Activated naive CD4-positive, alpha-beta T cell treated with anti-CD3 and anti-CD28 coated beads, Interleukin-2, amount 10 ng/mL, durations not matched to agents 7 days and 5 days (primary cell): Measurements from ENCODE around the gene GH1.
A peak's percentile ranks its signal among the peaks of the same experiment; 100 is the strongest.

Experiments used
- CTCF ChIA-PET: fragments of 350-600 bp; sonication (Branson Sonifier 250); formaldehyde crosslinking; loops from one replicate; lab custom pipeline; 2021; ENCODE audit warnings: antibody characterized with exemption; lab: Charles Lee
- DNase-seq: peaks from one replicate; pipeline ENCODE4 v3.0.0-alpha.2; 2020
- H3K27ac Mint-ChIP-seq: one replicate; pipeline ENCODE4 v1.8.0; 2021; ENCODE audit warnings: mild to moderate bottlenecking, moderate library complexity, mixed read lengths
- H3K27me3 Mint-ChIP-seq: one replicate; pipeline ENCODE4 v1.8.0; 2021; ENCODE audit warnings: mild to moderate bottlenecking, mixed read lengths
- H3K36me3 Mint-ChIP-seq: one replicate; pipeline ENCODE4 v1.8.0; 2021; ENCODE audit warnings: mixed read lengths
- H3K4me1 Mint-ChIP-seq: one replicate; pipeline ENCODE4 v1.8.0; 2021; ENCODE audit warnings: mixed read lengths
- H3K4me3 Mint-ChIP-seq: one replicate; pipeline ENCODE4 v1.8.0; 2021; ENCODE audit warnings: mild to moderate bottlenecking, moderate library complexity, mixed read lengths
- H3K9me3 Mint-ChIP-seq: one replicate; pipeline ENCODE4 v1.8.0; 2021; ENCODE audit warnings: mixed read lengths

Gene GH1

DNA sequence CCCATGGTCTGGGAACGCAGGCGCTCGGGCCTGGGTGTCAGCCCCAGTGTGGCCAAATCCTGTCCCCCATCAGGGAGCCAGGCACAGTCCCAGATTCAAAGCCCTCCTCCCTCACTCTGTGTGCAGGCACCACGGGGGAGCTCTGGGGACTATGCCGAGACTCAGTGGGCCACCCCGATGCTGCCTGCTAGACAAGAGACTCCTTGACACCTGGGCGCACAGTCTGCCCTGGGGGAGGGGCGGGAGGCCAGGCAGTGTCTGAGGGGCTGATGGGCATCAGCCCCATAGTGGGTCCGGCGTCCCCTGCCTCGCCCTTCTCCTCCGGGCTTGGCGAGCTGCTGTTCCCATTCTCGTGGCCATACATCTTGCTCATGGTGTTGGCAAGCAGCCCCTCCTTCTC is 21.9 kb upstream of the GH1 start:
- H3K9me3 Mint-ChIP-seq, result no peaks in the 10 kb centered on the region

DNA sequence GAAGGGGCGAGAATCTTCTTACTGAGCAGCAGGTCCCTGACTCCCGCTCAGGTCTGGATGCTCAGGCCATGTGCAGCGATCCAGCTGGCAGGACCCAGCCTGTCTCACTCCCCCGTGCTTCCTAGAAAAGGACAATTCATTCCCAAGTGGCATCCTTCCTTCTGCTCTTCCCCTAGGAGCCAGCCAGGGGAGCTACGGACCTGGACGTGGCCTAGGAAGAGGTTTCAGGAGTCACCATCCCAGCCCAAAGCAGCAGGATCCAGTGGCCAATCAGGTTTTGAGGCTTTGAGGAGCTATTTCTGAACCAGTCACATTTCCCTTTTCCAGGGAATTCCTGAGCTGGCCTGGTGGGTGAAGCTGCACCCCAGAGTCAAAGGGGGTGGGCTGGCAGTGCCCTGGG is 21.2 kb upstream of the GH1 start:
- Mint-ChIP-seq H3K27me3 (peaks cover 85% of the 10 kb centered on the region), H3K36me3 (no peaks in the 10 kb centered on the region), H3K27ac (no peak overlapping the region), H3K9me3 (no peaks in the 10 kb centered on the region), H3K4me3 (no peak overlapping the region), H3K4me1 (peaks cover 18% of the 10 kb centered on the region)
- DNase-seq, result no peak
- CTCF ChIA-PET, result interaction anchor here (1.0 to 1.8 kb wide), 3 partner anchors 9 to 54 kb away, joined by 3 to 4 read pairs (median 3); no protein-coding TSS in a partner anchor

More for the DNA sequence above, 21.9 kb upstream of the GH1 start:
- H3K4me1 Mint-ChIP-seq, result peaks cover 25% of the 10 kb centered on the region
- H3K4me3 Mint-ChIP-seq, result no peak overlapping the region
- no peak for DNase-seq
- no peaks in the 10 kb centered on the region for H3K36me3 Mint-ChIP-seq
- H3K27ac Mint-ChIP-seq, result no peak overlapping the region
- peaks cover 85% of the 10 kb centered on the region for H3K27me3 Mint-ChIP-seq
- CTCF ChIA-PET, result interaction anchor here (1.0 to 1.8 kb wide), 2 partner anchors 9 to 53 kb away, joined by 3 read pairs; no protein-coding TSS in a partner anchor

DNA sequence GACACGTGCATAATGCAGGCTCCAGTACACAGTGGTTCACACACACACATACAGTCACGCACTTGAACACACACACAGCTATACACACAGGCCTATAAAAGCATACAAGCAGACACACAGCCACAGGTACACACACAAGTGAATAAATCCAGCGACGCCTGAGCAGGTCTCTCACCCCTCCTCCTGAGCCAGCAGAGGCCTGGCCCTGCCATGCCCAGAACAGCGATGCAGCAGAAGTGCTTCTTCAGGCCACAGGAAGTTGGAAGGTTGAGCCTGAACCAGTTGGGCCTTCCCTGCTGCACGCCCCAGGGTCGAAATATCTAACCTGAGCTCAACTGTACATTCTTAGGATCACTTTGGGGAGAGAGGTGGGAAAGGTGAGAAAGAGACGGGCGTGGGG is 20.8 kb upstream of the GH1 start:
- CTCF ChIA-PET, result interaction anchor here (1.0 to 1.8 kb wide), 3 partner anchors 8 to 55 kb away, joined by 3 to 4 read pairs (median 3); no protein-coding TSS in a partner anchor
- Mint-ChIP-seq H3K4me3 (no peak overlapping the region), H3K36me3 (no peaks in the 10 kb centered on the region), H3K27me3 (peaks cover 85% of the 10 kb centered on the region), H3K27ac (no peak overlapping the region), H3K9me3 (no peaks in the 10 kb centered on the region), H3K4me1 (peaks cover 18% of the 10 kb centered on the region)
- DNase-seq, result no peak

DNA sequence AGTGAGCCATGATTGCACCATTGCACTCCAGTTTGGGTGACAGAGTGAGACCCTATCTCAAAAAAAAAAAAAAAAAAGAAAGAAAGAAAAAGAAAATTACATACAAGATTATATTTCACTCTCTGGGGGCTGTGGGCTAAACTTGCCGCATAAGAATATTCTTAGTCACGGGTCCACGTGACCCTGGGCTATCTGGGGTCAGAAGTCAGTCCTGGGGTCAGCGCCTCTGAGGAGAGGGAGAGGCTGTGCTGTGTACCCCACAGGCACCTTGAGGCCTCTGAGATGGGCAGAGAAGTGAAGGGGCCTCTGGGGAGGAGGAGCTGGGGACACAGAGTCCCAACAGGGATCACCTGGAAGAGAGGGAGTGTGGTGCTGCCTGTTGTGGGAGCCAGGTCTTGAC is 19.3 kb upstream of the GH1 start:
- CTCF ChIA-PET, result no interaction called here
- Mint-ChIP-seq H3K36me3 (no peaks in the 10 kb centered on the region), H3K4me1 (peaks cover 23% of the 10 kb centered on the region), H3K27ac (no peak overlapping the region), H3K27me3 (peaks cover 84% of the 10 kb centered on the region), H3K9me3 (no peaks in the 10 kb centered on the region), H3K4me3 (no peak overlapping the region)
- no peak for DNase-seq

DNA sequence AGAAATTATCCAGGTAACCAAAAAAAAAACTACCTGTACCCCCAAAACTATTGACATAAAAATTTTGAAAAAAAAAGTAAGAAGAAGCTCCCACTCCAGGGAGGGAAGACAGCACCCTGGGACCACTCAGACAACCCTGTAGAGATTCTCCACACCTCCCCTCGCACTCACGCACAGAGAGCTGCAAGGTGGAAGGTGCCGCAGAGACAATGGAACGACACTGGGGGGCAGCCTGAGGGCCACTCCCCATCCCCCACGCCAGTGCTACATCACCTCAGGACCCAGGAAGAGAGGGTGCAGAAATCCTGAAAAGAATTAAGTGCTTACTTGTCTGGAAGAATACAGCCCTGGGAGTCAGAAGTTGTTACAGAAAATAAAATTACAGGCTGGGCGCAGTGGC is 18.7 kb upstream of the GH1 start:
- Mint-ChIP-seq H3K9me3 (no peaks in the 10 kb centered on the region), H3K36me3 (no peaks in the 10 kb centered on the region), H3K27me3 (peaks cover 83% of the 10 kb centered on the region), H3K4me1 (peaks cover 28% of the 10 kb centered on the region), H3K4me3 (no peak overlapping the region), H3K27ac (no peak overlapping the region)
- DNase-seq, result no peak
- CTCF ChIA-PET, result interaction anchor here (0.9 kb wide), 1 partner anchor 89 kb away, joined by 3 read pairs; no protein-coding TSS in a partner anchor

DNA sequence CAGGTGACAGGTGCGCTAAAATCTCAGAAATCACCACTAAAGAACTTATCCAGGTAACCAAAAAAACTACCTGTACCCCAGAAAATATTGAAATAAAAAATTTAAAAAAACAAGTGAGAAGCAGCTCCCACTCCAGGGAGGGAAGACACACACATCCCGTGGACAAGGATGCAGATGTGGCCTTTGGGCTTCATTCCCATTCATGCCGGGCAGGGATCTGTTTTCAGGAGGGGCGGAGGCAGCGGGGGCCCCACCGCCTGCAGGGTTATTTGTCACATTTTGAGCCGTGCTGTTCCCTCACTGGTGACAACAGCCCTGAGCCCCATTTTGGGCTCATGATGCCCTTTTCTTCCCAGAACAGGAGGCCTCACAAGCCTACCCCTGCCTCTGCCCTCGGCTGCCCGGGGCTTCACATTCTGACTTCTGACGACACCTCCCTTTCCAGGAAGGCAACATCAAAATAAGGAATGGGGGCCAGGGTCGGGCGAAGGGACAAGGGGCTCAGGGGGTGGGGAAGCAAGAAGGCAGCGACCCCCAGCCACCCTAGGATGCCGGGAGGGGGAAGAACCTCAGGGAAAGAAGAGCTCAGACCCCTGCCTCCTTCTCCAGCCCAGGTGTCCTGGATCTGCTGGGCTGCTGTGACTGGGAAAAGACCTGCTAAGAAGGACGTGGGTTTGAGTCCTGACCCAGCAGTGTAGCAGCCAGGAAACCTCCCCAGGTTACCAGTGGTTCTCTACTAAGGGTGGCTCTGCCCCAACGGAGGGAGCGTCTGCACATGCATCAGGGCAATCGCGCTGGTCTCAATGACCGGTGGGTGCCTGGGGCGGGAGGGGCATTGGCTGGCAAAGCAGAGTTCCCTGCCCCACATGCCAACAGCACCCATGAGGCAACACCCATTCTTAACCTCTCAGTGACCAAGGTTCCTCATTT is 15.8 kb upstream of the GH1 start:
- no peak overlapping the region for H3K4me3 Mint-ChIP-seq
- H3K4me1 Mint-ChIP-seq, result peaks cover 44% of the 10 kb centered on the region
- H3K27me3 Mint-ChIP-seq, result peaks cover 56% of the 10 kb centered on the region
- H3K27ac Mint-ChIP-seq, result no peak overlapping the region
- CTCF ChIA-PET, result interaction anchor here (1.5 to 5.9 kb wide), 4 partner anchors 12 to 91 kb away, joined by 3 to 39 read pairs (median 6); no protein-coding TSS in a partner anchor
- H3K9me3 Mint-ChIP-seq, result no peaks in the 10 kb centered on the region
- DNase-seq, result no peak
- H3K36me3 Mint-ChIP-seq, result peaks cover 7% of the 10 kb centered on the region

DNA sequence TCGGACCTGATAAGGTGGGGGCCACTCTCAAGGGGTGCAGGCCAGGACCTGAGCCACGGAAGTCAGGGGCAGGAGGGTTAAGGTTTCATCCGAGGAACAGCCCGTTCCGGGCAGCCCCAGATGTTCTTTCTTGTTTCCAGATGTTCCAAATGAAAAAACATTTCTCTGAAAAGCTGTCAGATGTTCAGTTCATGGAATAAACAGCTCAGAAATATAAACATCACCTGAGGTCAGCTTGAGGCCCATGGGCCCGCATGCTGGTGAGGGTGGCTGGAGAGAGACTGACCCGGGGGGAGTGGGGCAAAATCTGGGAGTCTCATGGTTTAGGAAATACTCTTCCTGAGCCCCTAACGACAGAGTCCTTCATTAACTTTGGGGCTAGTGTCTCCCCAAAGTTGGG is 15.0 kb upstream of the GH1 start:
- no peak for DNase-seq
- CTCF ChIA-PET, result interaction anchor here (0.7 to 5.9 kb wide), 4 partner anchors 13 to 92 kb away, joined by 3 to 39 read pairs (median 6); no protein-coding TSS in a partner anchor
- Mint-ChIP-seq H3K4me1 (peaks cover 37% of the 10 kb centered on the region), H3K4me3 (no peak overlapping the region), H3K27me3 (peaks cover 52% of the 10 kb centered on the region), H3K9me3 (no peaks in the 10 kb centered on the region), H3K36me3 (peaks cover 11% of the 10 kb centered on the region), H3K27ac (no peak overlapping the region)

DNA sequence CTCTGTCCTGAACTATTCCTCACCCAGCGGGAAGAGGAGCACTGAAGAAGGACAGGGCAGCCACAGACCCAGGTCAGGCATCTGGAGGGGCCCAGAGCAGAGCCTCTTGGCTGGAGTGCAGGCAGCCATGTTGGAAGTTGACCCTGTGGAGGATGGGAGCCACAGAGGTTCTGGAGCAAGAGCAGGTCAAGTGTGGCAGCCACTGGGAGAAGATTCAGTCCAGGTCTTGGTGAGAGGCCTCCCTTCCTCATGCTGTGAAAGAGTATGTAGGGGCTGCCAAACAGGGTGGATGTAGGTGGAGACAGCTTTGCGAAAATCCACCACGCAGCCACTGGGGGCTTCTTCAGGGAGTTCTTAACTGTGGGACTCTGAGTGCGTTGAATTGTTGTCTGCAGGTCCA is 14.1 kb upstream of the GH1 start:
- Mint-ChIP-seq H3K27me3 (peaks cover 43% of the 10 kb centered on the region), H3K9me3 (no peaks in the 10 kb centered on the region), H3K4me3 (peak overlapping the region; percentile 93), H3K27ac (peak overlapping the region; percentile 90), H3K4me1 (peaks cover 32% of the 10 kb centered on the region), H3K36me3 (peaks cover 11% of the 10 kb centered on the region)
- DNase-seq, result no peak
- CTCF ChIA-PET, result interaction anchor here (0.9 to 5.9 kb wide), 9 partner anchors 14 to 349 kb away, joined by 3 to 39 read pairs (median 7); partner anchors contain the start of genes CSHL1 and GH1

DNA sequence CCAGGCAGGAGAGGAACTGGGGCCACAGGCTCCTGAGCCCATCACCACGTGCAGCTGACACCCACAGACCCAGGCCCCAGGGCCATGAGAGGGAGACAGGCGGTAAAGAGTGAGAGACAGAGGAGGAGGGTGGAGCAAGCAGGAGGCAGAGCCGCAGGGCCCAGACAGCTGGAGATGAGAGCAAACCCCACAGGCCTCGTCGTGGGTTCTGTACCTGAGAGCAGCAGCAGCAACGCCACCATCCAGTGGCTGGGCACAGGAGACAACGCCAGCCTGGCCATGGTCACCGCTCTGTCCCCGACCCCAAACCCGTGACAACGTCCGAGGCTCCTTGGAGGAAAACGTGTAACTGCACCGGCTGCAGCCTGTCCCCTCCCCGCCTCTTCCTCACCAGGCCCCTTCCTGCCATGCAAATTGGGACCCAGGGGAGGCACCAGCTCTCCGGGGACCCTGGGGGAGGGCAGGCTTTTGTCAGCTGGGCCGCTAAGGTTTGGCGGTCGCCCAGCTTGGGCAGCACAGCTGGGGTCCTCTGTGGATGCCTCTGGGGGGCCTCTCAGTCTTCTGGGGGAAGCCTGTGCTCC is 13.4 kb upstream of the GH1 start, which contains the start of gene CD79B:
CD79B (minus strand) TSS at position 351 of the 581 bp plus-strand sequence; CDS start at position 281, 70 bp downstream.
- peak within 1 kb of the TSS; percentile 90 for H3K27ac Mint-ChIP-seq
- H3K4me1 Mint-ChIP-seq, result peaks cover 32% of the 10 kb centered on the region
- peaks cover 11% of the 10 kb centered on the region for H3K36me3 Mint-ChIP-seq
- peaks cover 37% of the 10 kb centered on the region for H3K27me3 Mint-ChIP-seq
- H3K4me3 Mint-ChIP-seq, result peak within 1 kb of the TSS; percentile 93
- H3K9me3 Mint-ChIP-seq, result no peaks in the 10 kb centered on the region
- CTCF ChIA-PET, result interaction anchor here (0.9 to 5.9 kb wide), 11 partner anchors 8 to 350 kb away, joined by 3 to 39 read pairs (median 6); partner anchors contain the start of genes CSHL1 and GH1
- peak; percentile 64 for DNase-seq

DNA sequence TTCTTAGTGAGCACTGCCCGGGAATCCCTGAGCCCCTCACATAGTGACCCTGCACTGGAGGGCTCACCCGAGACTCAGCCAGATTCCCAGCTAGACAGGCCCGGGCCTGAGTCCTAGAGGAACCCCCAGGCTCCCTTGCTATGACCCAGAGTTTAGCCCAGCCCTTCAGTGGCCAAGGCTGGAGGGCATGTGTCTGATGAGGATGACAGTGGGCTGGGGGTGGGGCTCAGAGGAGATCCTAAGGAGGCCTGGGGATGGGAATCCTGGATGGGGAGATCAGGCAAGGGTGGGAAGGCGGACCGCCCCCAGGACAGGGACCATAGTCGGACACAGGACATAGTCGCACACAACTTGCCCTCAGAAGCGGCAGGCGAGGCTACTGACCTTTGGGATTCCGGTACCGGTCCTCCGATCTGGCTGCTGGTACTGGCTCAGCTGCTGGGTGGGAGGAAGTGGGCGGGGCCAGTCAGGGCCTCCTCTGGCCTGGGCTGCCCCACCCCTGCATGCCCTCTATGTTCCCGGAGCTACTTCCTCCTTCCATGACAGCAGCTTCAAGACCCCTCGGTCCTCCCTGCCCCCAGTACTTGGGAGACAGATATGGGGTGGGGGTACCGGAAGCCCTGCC is 12.4 kb upstream of the GH1 start:
- Mint-ChIP-seq H3K4me1 (peaks cover 31% of the 10 kb centered on the region), H3K27ac (peak overlapping the region; percentile 84), H3K9me3 (no peaks in the 10 kb centered on the region), H3K27me3 (peaks cover 35% of the 10 kb centered on the region), H3K4me3 (peak overlapping the region; percentile 93), H3K36me3 (peaks cover 11% of the 10 kb centered on the region)
- CTCF ChIA-PET, result interaction anchor here (1.0 to 5.9 kb wide), 10 partner anchors 9 to 202 kb away, joined by 3 to 39 read pairs (median 6); partner anchors contain the start of genes CSHL1, GH1 and ICAM2
- DNase-seq, result peak; percentile 82

DNA sequence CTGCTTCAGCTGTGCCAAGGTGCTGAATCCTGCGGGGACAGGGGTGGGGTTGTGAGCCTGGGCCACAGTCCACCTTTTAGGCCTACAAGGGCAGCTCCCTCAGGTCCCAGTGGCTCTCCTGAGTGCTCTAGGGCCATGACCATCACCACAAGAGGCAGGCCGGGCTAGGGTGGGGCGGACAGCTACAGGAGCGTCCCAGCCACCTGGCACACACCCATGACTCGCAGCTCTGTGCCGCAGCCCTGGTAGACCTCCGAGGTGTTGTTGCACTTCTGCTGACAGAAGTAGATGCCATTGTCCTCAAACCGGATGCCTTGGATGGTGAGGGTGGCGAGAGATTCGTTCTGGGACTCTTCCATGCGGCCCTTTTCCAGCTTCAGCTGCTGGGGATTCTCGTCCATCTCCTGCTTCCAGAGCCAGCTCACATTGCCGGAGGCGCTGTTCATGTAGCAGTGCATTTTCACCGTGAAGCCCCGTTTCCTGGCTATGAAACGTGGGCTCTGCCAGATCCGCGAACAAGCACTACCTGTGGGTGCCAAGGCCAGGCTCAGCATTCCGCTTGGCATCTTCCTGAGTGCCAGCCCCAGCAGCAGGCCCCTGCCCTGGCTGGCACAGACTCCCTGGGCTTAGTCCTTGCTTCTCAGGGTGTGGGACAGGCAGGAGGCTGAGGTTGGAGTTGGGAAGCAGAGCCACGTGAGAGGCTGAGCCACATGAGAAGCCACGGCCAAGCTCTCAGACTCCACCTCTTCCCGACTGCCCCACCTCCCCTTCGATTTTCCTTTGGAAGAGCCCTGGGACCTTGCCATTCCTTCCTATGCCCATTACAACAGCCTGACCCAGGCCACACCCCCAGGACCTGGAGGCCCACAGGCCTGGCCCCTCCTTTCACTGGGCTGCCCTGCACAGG is 11.5 kb upstream of the GH1 start:
- CTCF ChIA-PET, result interaction anchor here (0.9 to 5.9 kb wide), 6 partner anchors 11 to 203 kb away, joined by 4 to 39 read pairs (median 12); partner anchors contain the start of genes GH1 and ICAM2
- Mint-ChIP-seq H3K4me3 (peak overlapping the region; percentile 93), H3K27ac (peak overlapping the region; percentile 74), H3K4me1 (peaks cover 30% of the 10 kb centered on the region), H3K9me3 (no peaks in the 10 kb centered on the region), H3K27me3 (peaks cover 32% of the 10 kb centered on the region), H3K36me3 (peaks cover 11% of the 10 kb centered on the region)
- DNase-seq, result no peak

DNA sequence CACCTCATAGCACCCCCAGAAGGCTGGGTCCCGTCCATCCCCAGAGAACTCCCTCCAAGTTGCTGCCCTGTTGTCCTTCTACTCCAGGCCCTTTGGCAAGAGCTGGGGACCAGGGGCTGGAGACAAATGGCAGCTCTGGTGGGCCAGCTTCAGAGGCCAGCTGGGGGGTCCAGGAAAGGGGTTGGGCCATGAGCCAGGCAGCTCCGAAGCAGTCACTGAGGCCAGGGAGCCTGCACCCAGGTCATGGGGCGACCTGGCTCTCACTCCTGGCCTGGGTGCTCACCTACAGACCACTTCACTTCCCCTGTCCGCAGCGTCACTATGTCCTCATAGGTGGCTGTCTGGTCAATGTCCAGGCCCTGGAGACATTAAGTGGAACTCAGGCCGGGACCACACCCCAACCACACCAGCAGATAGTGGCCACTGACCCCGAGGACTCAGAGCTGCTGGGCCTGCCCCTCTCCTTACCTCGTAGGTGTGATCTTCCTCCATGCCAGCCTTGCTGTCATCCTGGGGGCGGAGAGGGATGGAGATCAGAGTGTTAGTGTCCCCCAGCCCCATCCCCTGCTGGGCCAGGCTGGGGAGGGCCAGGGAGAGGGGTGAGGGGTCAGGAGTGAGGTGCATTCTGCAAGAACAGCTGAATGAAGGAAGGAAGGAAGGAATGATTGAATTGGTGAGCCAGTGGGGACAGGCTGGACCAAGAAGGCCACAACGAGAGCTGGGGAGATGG is 10.5 kb upstream of the GH1 start:
- no peak overlapping the region for H3K4me3 Mint-ChIP-seq

More for the DNA sequence above, 10.5 kb upstream of the GH1 start:
- H3K27me3 Mint-ChIP-seq, result peaks cover 29% of the 10 kb centered on the region
- H3K36me3 Mint-ChIP-seq, result peaks cover 11% of the 10 kb centered on the region
- CTCF ChIA-PET, result interaction anchor here (0.9 to 5.9 kb wide), 8 partner anchors 10 to 97 kb away, joined by 3 to 39 read pairs (median 6); partner anchors contain the start of genes GH1 and ICAM2
- no peaks in the 10 kb centered on the region for H3K9me3 Mint-ChIP-seq
- peaks cover 30% of the 10 kb centered on the region for H3K4me1 Mint-ChIP-seq
- no peak for DNase-seq
- peak overlapping the region; percentile 69 for H3K27ac Mint-ChIP-seq
